Measurements from ENCODE around the gene MACROD2. TPM values are rescaled to one million over a fixed set of nuclear protein-coding genes. Genes with fewer than 3 reads are reported as not detected.

MACROD2 gene
- polyA plus RNA-seq, 1 experiment, result 0.47 TPM

DNA sequence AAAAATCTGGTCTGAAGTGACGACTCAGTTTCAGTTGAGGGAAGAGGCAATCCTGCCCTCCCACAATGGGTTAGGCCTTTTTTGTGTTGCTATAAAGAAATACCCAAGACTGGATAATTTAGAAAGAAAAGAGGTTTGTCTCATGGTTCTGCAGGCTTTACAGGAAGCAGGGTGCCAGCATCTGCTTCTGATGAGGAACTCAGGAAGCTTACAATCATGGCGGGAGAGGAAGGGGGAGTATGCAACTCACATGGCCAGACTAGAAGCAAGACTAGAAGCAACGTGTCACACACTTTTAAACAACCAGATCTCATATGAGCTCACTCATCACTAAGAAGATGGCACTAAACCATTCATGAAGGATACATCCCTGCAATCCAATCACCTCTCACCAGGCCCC is 2048.6 kb downstream of the MACROD2 start:
- H3K36me3 ChIP-seq (ENCODE audit: control insufficient read depth, insufficient read depth, low read length), result no peaks in the 10 kb centered on the region
- TF ChIP-seq, protein P1, sequence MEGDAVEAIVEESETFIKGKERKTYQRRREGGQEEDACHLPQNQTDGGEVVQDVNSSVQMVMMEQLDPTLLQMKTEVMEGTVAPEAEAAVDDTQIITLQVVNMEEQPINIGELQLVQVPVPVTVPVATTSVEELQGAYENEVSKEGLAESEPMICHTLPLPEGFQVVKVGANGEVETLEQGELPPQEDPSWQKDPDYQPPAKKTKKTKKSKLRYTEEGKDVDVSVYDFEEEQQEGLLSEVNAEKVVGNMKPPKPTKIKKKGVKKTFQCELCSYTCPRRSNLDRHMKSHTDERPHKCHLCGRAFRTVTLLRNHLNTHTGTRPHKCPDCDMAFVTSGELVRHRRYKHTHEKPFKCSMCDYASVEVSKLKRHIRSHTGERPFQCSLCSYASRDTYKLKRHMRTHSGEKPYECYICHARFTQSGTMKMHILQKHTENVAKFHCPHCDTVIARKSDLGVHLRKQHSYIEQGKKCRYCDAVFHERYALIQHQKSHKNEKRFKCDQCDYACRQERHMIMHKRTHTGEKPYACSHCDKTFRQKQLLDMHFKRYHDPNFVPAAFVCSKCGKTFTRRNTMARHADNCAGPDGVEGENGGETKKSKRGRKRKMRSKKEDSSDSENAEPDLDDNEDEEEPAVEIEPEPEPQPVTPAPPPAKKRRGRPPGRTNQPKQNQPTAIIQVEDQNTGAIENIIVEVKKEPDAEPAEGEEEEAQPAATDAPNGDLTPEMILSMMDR (IDR thresholded peaks at IDR 0.05; ENCODE audit: insufficient read depth, low read depth, low read length), result no peak
- no peak for DNase-seq (ENCODE audit: low read depth)
- ChIA-PET POLR2A (no interaction called here), CTCF (no interaction called here)
- H3K27me3 ChIP-seq (ENCODE audit: control insufficient read depth, insufficient read depth, low read length), result no peaks in the 10 kb centered on the region
- no peak overlapping the region for H3K4me3 ChIP-seq (ENCODE audit: low read depth, low read length)

DNA sequence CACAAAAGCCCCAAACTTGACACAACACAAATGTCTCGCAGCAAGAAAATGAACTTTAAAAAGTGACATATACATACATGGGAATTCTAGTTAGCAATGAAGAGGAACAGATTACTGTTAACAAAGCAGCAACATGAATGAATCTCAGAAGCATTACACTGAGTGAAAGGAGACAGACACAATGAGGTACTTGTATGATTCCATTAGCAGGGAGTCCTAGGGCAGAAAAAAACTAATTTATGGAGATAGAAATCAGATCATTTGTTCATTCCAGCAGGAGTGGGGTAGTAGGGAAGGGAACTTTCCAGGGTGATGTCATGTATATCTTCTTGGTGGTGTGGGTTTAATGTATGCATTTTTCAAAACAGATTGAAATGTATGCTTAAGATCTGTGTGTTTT is 2053.6 kb downstream of the MACROD2 start:
- no peaks in the 10 kb centered on the region for H3K36me3 ChIP-seq (ENCODE audit: control insufficient read depth, insufficient read depth, low read length)
- TF ChIP-seq, protein P1 (IDR thresholded peaks at IDR 0.05; ENCODE audit: insufficient read depth, low read depth, low read length), result no peak
- ChIA-PET POLR2A (no interaction called here), CTCF (no interaction called here)
- H3K27me3 ChIP-seq (ENCODE audit: control insufficient read depth, insufficient read depth, low read length), result no peaks in the 10 kb centered on the region
- H3K4me3 ChIP-seq (ENCODE audit: low read depth, low read length), result no peak overlapping the region
- DNase-seq (ENCODE audit: low read depth), result no peak

DNA sequence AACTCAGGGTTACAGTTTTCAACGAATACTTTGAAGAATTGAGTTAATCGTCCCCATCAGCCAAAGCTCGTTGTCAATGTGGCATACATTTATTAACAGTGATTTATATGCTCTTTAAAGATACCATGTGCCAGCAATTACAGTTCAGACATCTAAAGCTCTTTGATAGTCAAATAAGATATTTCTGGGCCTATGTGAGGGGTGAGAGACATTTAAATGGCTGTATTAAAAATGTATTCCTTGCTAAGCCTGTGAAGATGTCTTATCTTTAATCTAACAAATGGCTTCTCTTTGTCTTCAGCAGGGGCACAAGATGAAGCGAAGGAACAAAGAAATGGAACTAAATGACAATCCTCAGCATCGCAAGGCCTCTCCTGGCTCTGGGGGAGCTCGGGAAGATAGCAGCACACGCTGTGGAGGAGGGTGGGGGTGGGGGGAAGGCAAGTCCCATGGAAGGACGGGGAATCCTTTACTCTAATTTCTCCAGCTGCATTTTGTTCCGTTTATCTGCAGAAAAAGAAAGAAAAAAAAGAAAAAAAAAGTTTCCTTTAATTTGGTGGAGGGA is 2054.3 kb downstream of the MACROD2 start:
- Histone ChIP-seq H3K4me3 (ENCODE audit: low read depth, low read length) (no peak overlapping the region), H3K36me3 (ENCODE audit: control insufficient read depth, insufficient read depth, low read length) (no peaks in the 10 kb centered on the region), H3K27me3 (ENCODE audit: control insufficient read depth, insufficient read depth, low read length) (no peaks in the 10 kb centered on the region)
- no peak for DNase-seq (ENCODE audit: low read depth)
- TF ChIP-seq, protein P1 (IDR thresholded peaks at IDR 0.05; ENCODE audit: insufficient read depth, low read depth, low read length), result no peak
- ChIA-PET CTCF (no interaction called here), POLR2A (no interaction called here)

DNA sequence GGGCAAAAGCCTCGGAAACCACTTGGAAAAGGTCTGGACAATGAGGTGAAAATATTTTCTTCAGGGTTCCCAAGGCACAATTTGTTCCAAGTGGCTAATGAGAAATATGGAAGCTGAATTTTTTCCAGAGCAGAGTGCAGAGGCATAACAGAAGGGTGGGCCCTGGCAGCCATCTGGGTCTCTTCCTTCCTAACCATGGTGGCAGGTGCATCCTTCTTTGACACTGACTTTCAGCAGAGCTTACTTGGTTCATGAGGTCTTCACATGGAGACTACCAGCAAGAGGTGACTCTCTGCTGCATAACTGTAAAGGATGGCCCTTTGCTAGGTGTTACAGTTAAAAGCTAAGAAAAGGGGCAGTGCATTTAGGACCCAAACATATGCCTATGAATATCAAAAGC is 2055.1 kb downstream of the MACROD2 start:
- Histone ChIP-seq H3K4me3 (ENCODE audit: low read depth, low read length) (no peak overlapping the region), H3K27me3 (ENCODE audit: control insufficient read depth, insufficient read depth, low read length) (no peaks in the 10 kb centered on the region), H3K36me3 (ENCODE audit: control insufficient read depth, insufficient read depth, low read length) (no peaks in the 10 kb centered on the region)
- DNase-seq (ENCODE audit: low read depth), result no peak
- CTCF ChIA-PET, result no interaction called here
- TF ChIP-seq, protein P1 (IDR thresholded peaks at IDR 0.05; ENCODE audit: insufficient read depth, low read depth, low read length), result no peak
- POLR2A ChIA-PET, result no interaction called here

DNA sequence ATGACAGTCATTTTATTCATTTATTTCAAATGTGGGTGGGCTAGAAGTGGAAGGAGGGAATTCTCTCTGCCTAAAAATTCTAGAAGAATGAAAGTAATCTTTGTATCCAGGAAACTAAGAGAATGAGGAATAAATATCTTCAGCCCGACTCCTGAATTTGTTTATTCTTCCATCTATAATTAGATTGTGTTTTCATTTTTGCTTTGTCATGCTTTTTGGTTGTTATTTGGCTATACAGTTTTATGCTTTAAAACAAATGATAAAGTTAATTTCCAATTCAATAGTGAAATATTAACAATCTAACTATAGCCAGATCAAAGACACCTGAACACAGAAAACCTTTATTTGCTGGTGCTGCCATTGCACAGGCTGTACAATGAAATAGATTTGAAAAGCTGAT is 2056.7 kb downstream of the MACROD2 start:
- no peak for DNase-seq (ENCODE audit: low read depth)
- ChIA-PET CTCF (no interaction called here), POLR2A (no interaction called here)
- H3K36me3 ChIP-seq (ENCODE audit: control insufficient read depth, insufficient read depth, low read length), result no peaks in the 10 kb centered on the region
- TF ChIP-seq, protein P1 (IDR thresholded peaks at IDR 0.05; ENCODE audit: insufficient read depth, low read depth, low read length), result no peak
- H3K4me3 ChIP-seq (ENCODE audit: low read depth, low read length), result no peak overlapping the region
- no peaks in the 10 kb centered on the region for H3K27me3 ChIP-seq (ENCODE audit: control insufficient read depth, insufficient read depth, low read length)

All from BJ (cell line).